ENCODE measurements around the gene GABBR2. TPM values are rescaled to one million over a fixed set of nuclear protein-coding genes. Genes with fewer than 3 reads are reported as not detected.

GABBR2 gene
- total RNA-seq, 2 experiments from 2014 or later = not detected

- Histone ChIP-seq H3K4me2 (ENCODE audit: low read length) (no peak overlapping the region), H3K79me2 (ENCODE audit: insufficient read depth, low read depth, low read length) (no peaks in the 10 kb centered on the region), H3K36me3 (ENCODE audit: insufficient read depth, low read length) (no peaks in the 10 kb centered on the region), H3K4me1 (ENCODE audit: insufficient read depth, low read length, poor library complexity, severe bottlenecking) (no peaks in the 10 kb centered on the region), H3K4me3 (ENCODE audit: low read depth, low read length, poor library complexity, severe bottlenecking) (no peak overlapping the region), H3K27ac (ENCODE audit: low read depth, low read length, poor library complexity, severe bottlenecking) (no peak overlapping the region), H3K9me3 (ENCODE audit: low read length) (no peaks in the 10 kb centered on the region), H4K20me1 (ENCODE audit: insufficient read depth, low read length) (no peaks in the 10 kb centered on the region), H2AFZ (ENCODE audit: low read length) (no peak overlapping the region), H3K9me2 (ENCODE audit: insufficient read depth, low read length) (no peaks in the 10 kb centered on the region)
- TF ChIP-seq EZH2phosphoT487 (IDR thresholded peaks at IDR 0.05; ENCODE audit: borderline replicate concordance, low read depth, low read length) (no peak), CTCF (conservative IDR thresholded peaks at IDR 0.05; ENCODE audit: low read length) (no peak)
- intact Hi-C loops (cut with micrococcal nuclease; ENCODE audit: unreplicated experiment) = no loop called here
- CTCF ChIA-PET (ENCODE audit: unreplicated experiment) = no interaction called here
- no TSS peak for BruUV-seq (replicated peaks)
- no peak for DNase-seq (ENCODE audit: low spot score)
- POLR2A ChIA-PET = interaction anchor here (0.5 to 0.7 kb wide), 2 partner anchors 13 to 239 kb away, joined by 3 read pairs; no protein-coding TSS in a partner anchor
Observed at GRCh38 chr9:98281281-98281680, 427.5 kb downstream of the GABBR2 start.

GRCh38 chr9:98280574-98280973 is 428.2 kb downstream of the GABBR2 start:
- no TSS peak for BruUV-seq (replicated peaks)
- no peaks in the 10 kb centered on the region for H3K4me1 ChIP-seq (ENCODE audit: insufficient read depth, low read length, poor library complexity, severe bottlenecking)

More at GRCh38 chr9:98280574-98280973, 428.2 kb downstream of the GABBR2 start:
- no peaks in the 10 kb centered on the region for H3K36me3 ChIP-seq (ENCODE audit: insufficient read depth, low read length)
- no peak for TF ChIP-seq CTCF (conservative IDR thresholded peaks at IDR 0.05; ENCODE audit: low read length)
- TF ChIP-seq EZH2phosphoT487 (IDR thresholded peaks at IDR 0.05; ENCODE audit: borderline replicate concordance, low read depth, low read length) = no peak
- ChIA-PET CTCF (ENCODE audit: unreplicated experiment) (no interaction called here), POLR2A (interaction anchor here (0.5 kb wide), 1 partner anchor 380 kb away, joined by 3 read pairs; no protein-coding TSS in a partner anchor)
- H3K9me3 ChIP-seq (ENCODE audit: low read length) = no peaks in the 10 kb centered on the region
- no peak overlapping the region for H3K27ac ChIP-seq (ENCODE audit: low read depth, low read length, poor library complexity, severe bottlenecking)
- no peak for DNase-seq (ENCODE audit: low spot score)
- no peaks in the 10 kb centered on the region for H3K79me2 ChIP-seq (ENCODE audit: insufficient read depth, low read depth, low read length)
- H3K4me3 ChIP-seq (ENCODE audit: low read depth, low read length, poor library complexity, severe bottlenecking) = no peak overlapping the region
- H4K20me1 ChIP-seq (ENCODE audit: insufficient read depth, low read length) = no peaks in the 10 kb centered on the region
- no peaks in the 10 kb centered on the region for H3K9me2 ChIP-seq (ENCODE audit: insufficient read depth, low read length)
- H3K4me2 ChIP-seq (ENCODE audit: low read length) = no peak overlapping the region
- no peak overlapping the region for H2AFZ ChIP-seq (ENCODE audit: low read length)
- intact Hi-C loops (cut with micrococcal nuclease; ENCODE audit: unreplicated experiment) = no loop called here
